Measurements from ENCODE around the gene BPI.
"Not testable (repeated sequence)": the region's sequence is repeated elsewhere in the genome, so short reads cannot be mapped to it uniquely, and the experiment has no call there.

The BPI gene

GRCh38 chr20:38278131-38278530 is 25.8 kb upstream of the BPI start:
- no peak for DNase-seq (ENCODE audit: low read depth)

- DNase-seq (ENCODE audit: low read depth): no peak
These were observed 25.2 kb upstream of the BPI start for GRCh38 chr20:38278763-38279162.

- not testable (repeated sequence) for DNase-seq (ENCODE audit: low read depth)
These were observed 22.6 kb upstream of the BPI start for GRCh38 chr20:38281176-38281915.

GRCh38 chr20:38283236-38283635 is 20.7 kb upstream of the BPI start:
- no peak for DNase-seq (ENCODE audit: low read depth)

- not testable (repeated sequence) for DNase-seq (ENCODE audit: low read depth)
These were observed 19.8 kb upstream of the BPI start for GRCh38 chr20:38284066-38284650.

GRCh38 chr20:38284893-38285444 is 19.0 kb upstream of the BPI start:
- DNase-seq (ENCODE audit: low read depth): no peak

GRCh38 chr20:38286586-38287531 is 17.1 kb upstream of the BPI start:
- no peak for DNase-seq (ENCODE audit: low read depth)

- no peak for DNase-seq (ENCODE audit: low read depth)
These were observed 12.8 kb upstream of the BPI start for GRCh38 chr20:38290829-38291814.

GRCh38 chr20:38291966-38292365 is 12.0 kb upstream of the BPI start:
- no peak for DNase-seq (ENCODE audit: low read depth)

GRCh38 chr20:38293491-38294065 is 10.4 kb upstream of the BPI start:
- no peak for DNase-seq (ENCODE audit: low read depth)

GRCh38 chr20:38294076-38294591 is 9.8 kb upstream of the BPI start:
- DNase-seq (ENCODE audit: low read depth): no peak

GRCh38 chr20:38295811-38296210 is 8.1 kb upstream of the BPI start:
- no peak for DNase-seq (ENCODE audit: low read depth)

GRCh38 chr20:38296433-38296832 is 7.5 kb upstream of the BPI start:
- DNase-seq (ENCODE audit: low read depth): no peak

- no peak for DNase-seq (ENCODE audit: low read depth)
These were observed 5.9 kb upstream of the BPI start for GRCh38 chr20:38297916-38298674.

GRCh38 chr20:38298768-38299288 is 5.1 kb upstream of the BPI start:
- DNase-seq (ENCODE audit: low read depth): no peak

- no peak for DNase-seq (ENCODE audit: low read depth)
These were observed 4.0 kb upstream of the BPI start for GRCh38 chr20:38299963-38300362.

GRCh38 chr20:38300438-38300837 is 3.5 kb upstream of the BPI start:
- DNase-seq (ENCODE audit: low read depth): no peak

GRCh38 chr20:38301309-38301708 is 2.6 kb upstream of the BPI start:
- DNase-seq (ENCODE audit: low read depth): no peak

- no peak for DNase-seq (ENCODE audit: low read depth)
These were observed 1.2 kb upstream of the BPI start for GRCh38 chr20:38302786-38303185.

Data from GM04504 (cell line).